Measurements from ENCODE around the gene ATP9B. TPM values are rescaled to one million over a fixed set of nuclear protein-coding genes. Genes with fewer than 3 reads are reported as not detected.

ATP9B gene
- total RNA-seq, 1 donor from 2014 or later: 13.7 TPM

DNA sequence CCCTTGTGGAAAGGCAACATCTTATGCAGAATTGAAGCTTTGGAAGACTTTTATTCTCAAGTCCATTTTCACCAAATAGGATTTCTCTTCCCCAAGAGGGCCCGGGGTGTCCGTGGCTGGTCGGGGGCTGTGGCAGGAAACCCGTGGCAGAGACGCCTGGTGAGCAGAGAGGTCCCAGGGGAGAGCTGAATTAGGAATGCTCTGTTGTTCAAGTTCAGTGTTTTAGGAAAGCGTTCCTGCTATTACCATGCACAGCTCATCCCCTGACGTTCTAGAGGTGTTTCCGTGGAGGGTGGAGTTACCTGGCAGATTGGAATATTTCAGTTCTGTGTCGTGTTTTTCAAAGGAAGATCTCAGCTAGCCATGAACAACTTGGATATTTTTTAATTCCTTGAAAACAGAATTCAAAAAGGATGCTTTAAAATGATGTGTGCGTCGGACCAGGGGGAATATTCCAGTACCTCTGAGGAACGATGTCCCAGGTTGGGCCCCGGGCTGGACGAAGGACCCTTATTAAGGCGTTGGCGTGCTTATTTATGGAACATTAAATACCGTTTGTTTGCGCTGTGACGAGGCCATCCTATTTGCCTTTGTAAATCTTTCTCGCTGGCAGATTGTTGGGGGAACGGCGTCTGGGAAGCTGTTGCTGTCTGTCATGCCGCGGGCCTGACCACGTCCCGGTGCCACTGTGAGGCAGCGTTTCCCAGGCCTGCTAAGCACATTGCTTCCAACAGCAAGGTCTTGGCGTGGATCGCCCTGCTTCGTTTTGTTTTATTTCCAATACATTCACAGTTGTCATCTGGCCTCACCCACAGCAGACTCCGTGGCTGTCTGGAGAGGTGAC, 334.8 kb downstream of the ATP9B start:
- ATAC-seq (ENCODE audit: poor library complexity) (no peak), DNase-seq (peak; percentile 39)
- intact Hi-C loops (cut with DNase I): loop anchor here (10.0 kb wide), 1 partner anchor 51 kb away; no protein-coding TSS in a partner anchor

DNA sequence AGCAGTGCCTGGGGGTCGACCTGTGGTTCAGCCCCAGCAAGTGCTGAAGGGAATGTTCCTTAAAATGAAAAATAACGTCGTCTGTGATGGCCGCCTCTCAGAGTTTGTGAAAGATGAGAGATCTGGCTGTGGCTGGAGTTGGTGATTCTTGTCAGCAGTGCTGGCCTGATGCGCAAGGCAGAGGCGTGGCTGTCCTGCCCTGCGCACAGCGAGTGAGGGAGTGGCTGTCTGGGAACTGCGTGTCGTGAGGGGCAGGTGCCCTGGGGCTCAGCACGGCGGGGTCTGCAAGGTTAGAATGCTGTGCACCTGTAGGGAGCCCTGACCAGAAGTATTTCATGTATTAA, 335.3 kb downstream of the ATP9B start:
- DNase-seq (peak; percentile 32), ATAC-seq (ENCODE audit: poor library complexity) (no peak)
- intact Hi-C loops (cut with DNase I): loop anchor here (10.0 kb wide), 1 partner anchor 50 kb away; no protein-coding TSS in a partner anchor

DNA sequence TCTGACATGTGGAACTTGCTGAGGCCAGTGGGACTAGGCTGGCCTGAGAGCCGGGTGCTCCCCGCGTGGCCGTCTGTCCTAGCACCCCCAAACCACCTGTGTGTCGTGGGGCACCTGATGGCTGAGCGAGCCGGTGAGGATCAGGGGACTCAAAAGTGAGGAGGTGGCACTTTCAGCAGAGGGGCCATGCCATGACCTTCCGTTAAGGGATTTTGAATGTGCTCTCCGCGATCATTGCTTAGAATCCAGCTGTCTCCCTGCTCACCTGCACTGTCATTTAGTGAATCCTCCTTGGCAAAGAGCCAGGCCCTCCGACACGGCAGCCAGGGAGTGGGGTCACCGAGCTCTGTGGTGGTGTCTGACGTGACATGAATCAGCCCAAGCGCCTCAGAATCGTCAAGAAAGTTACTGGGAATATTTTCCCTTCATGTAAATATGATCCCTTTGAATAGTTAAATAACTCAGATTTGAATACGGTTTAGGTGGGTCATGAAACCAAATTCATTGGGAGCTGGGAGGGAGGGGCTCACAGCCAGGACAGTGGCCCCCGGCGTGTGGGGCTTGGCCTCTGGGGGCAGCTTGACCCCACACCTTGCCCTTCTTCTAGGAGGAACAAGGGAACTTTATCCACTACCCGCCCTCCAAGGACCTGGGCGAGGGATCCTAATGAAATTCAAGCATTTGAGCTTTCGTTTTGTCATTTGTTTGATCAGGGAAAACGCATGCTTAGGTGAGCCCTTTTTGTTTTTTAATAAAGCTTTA, 336.0 kb downstream of the ATP9B start:
- intact Hi-C loops (cut with DNase I): loop anchor here (10.0 kb wide), 1 partner anchor 50 kb away; no protein-coding TSS in a partner anchor
- ATAC-seq (ENCODE audit: poor library complexity) (no peak), DNase-seq (peak; percentile 33)

DNA sequence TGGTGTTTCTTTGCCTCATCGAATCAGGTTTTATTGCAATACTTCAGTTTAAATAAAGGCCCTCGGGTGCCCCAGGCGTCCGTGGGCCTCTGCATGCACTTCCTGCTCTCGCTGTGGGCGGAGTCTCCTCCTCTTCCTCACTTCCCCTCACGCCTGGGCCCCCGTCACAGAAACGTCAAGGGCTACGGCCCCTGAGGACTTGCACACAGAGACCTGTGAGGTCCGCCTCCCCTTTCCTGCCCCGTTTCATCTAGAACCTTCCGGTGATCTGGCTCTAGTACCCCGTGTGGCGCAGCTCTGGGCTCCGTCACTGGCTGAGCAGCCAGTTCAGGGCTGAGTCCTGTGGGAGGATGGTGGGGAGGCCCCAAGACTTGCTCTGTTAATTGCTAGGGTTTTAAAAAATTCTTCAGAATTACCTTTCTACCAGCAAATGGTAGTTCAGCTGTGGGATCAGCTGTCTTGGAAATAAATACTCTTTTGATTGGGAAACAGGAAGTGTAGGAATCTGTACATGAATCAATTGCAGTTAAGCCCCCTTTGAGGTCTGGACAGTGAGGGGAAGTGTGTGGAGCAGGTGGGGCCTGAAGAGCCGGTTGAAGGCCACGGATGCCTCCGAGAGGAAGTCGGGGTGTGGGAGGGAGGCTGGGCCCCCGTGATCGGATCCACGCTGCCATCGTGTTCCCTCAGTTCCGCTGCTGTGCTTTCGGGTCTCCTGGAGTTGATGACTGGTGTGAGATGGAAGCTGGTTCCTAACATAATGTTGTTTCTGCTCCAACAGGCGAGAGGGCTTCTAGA, 336.8 kb downstream of the ATP9B start:
- ATAC-seq (ENCODE audit: poor library complexity): no peak
- intact Hi-C loops (cut with DNase I): loop anchor here (10.0 kb wide), 1 partner anchor 49 kb away; no protein-coding TSS in a partner anchor
- peak; percentile 78 for DNase-seq

DNA sequence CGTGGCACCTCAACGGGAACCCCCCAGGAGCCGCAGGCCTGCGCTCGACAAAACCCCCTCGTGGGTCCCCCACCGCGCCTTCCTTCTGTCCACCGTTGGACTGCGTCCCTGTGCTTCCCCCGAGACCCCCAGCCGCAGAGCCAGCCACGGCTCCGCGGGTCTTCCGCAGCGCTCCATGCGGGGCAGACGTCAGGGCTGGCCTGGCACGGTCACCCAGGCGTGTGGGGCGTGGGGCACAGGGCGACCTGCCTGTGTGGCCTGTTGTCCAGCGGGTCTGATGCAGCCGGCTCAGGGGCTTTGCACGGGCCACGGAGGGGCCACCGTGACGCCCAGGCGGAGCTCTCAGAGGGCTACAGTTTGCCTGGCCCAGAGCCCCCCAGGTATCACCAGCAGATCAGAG, 337.5 kb downstream of the ATP9B start:
- ATAC-seq (ENCODE audit: poor library complexity) (no peak), DNase-seq (peak; percentile 37)
- intact Hi-C loops (cut with DNase I): loop anchor here (10.0 kb wide), 1 partner anchor 48 kb away; no protein-coding TSS in a partner anchor

GRCh38 chr18:79409313-79409712, 340.1 kb downstream of the ATP9B start:
- ATAC-seq (ENCODE audit: poor library complexity): no peak
- DNase-seq: no peak
- intact Hi-C loops (cut with DNase I): loop anchor here (10.0 kb wide), 1 partner anchor 45 kb away; no protein-coding TSS in a partner anchor

- peak; percentile 39 for DNase-seq
- no peak for ATAC-seq (ENCODE audit: poor library complexity)
- intact Hi-C loops (cut with DNase I): no loop called here
These were observed 341.0 kb downstream of the ATP9B start for GRCh38 chr18:79410171-79410641.

DNA sequence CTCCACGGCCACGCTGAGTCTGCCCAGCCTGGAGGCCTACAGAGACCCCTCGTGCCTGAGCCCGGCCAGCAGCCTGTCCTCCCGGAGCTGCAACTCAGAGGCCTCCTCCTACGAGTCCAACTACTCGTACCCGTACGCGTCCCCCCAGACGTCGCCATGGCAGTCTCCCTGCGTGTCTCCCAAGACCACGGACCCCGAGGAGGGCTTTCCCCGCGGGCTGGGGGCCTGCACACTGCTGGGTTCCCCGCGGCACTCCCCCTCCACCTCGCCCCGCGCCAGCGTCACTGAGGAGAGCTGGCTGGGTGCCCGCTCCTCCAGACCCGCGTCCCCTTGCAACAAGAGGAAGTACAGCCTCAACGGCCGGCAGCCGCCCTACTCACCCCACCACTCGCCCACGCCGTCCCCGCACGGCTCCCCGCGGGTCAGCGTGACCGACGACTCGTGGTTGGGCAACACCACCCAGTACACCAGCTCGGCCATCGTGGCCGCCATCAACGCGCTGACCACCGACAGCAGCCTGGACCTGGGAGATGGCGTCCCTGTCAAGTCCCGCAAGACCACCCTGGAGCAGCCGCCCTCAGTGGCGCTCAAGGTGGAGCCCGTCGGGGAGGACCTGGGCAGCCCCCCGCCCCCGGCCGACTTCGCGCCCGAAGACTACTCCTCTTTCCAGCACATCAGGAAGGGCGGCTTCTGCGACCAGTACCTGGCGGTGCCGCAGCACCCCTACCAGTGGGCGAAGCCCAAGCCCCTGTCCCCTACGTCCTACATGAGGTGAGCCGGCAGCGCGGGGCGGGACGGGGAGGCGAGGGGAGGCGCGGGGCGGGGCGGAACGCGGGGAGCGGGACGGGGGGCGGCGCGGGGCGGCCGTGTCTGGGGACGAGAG, 341.8 kb downstream of the ATP9B start:
- intact Hi-C loops (cut with DNase I): no loop called here
- DNase-seq: peak; percentile 39

GRCh38 chr18:79411614-79412526, 342.7 kb downstream of the ATP9B start:
- peak; percentile 44 for DNase-seq
- intact Hi-C loops (cut with DNase I): no loop called here
- no peak for ATAC-seq (ENCODE audit: poor library complexity)

More for the DNA sequence above, 341.8 kb downstream of the ATP9B start:
- no peak for ATAC-seq (ENCODE audit: poor library complexity)

DNA sequence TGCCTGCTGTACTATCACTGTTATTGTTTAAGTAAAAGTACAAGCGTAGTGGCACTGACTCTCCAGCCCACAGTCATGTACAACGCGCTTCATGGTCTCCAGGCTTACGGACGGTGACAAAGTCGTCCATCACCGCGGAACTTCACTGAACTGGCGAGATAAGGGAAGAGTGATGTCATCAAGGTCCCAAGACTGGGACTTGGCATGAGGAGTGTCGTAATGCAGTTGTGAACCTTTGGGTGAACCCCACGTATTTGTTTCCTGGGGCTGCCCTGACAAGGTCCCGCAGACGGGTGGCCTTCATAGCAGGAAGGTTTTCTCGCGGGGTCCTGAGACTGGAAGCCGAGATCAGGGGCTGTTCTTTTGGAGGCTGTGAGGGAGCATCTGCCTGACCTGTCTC, 343.8 kb downstream of the ATP9B start:
- DNase-seq: no peak
- ATAC-seq (ENCODE audit: poor library complexity): no peak
- intact Hi-C loops (cut with DNase I): no loop called here

- intact Hi-C loops (cut with DNase I): no loop called here
- ATAC-seq (ENCODE audit: poor library complexity) (no peak), DNase-seq (peak; percentile 39)
These were observed 344.2 kb downstream of the ATP9B start for GRCh38 chr18:79413426-79413825.

DNA sequence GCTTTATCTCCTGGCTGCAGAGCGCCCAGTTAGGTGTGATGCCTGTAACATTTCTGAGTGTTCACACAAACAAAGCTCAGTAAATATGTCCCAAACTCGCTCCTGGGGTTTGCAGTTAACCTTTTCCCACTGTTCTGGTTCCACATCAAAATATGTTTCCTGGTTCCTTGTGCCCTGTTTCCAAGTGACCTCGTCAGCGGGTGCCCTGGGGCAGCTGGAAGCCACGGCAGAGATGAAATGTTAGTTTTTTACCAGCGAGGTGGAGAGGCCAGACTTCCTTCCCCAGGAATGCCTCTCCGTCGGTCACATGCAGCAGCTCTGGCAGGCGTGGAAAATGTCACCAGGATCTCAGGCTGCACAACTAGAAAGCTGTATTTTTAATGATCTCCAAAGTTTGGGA, 344.7 kb downstream of the ATP9B start:
- ATAC-seq (ENCODE audit: poor library complexity) (no peak), DNase-seq (peak; percentile 19)
- intact Hi-C loops (cut with DNase I): no loop called here

DNA sequence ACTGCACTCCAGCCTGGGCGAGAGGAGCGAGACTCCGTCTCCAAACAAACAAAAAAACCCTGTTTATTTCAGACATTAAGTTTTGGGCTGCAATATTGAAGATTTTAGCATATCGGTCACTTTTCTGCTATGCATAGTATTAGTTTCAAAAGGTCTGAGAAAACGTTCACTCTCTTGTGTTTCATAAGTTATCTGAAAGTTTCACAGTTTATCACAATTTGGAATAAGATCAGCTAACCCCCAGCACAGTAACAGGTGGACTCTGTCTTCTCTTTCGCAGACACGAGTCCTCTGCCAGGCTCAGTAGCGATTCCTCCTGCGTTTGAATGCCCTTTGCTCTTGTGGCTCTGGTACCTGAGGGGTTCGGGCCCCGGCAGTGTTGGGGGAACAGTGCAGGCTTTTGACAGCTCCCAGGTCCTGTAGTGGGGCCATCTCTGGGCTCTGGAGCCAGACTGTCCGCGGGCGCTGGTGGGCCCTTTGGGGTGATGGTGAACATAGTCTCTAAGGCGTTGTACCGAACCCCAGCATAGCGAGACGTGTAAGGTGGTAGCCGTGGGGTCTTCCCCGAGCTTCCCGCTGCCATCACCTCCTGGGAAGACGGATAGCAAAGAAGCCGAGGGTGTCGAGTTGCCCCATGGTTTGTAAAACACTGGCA, 347.0 kb downstream of the ATP9B start:
- ATAC-seq (ENCODE audit: poor library complexity): no peak
- peak; percentile 27 for DNase-seq
- intact Hi-C loops (cut with DNase I): no loop called here

- no peak for DNase-seq
These were observed 347.5 kb downstream of the ATP9B start for GRCh38 chr18:79416677-79417052.

GRCh38 chr18:79418236-79418635, 349.0 kb downstream of the ATP9B start:
- intact Hi-C loops (cut with DNase I): no loop called here
- ATAC-seq (ENCODE audit: poor library complexity): no peak

More at GRCh38 chr18:79416677-79417052, 347.5 kb downstream of the ATP9B start:
- intact Hi-C loops (cut with DNase I): no loop called here
- no peak for ATAC-seq (ENCODE audit: poor library complexity)

GRCh38 chr18:79418642-79419041, 349.4 kb downstream of the ATP9B start:
- intact Hi-C loops (cut with DNase I): no loop called here
- ATAC-seq (ENCODE audit: poor library complexity) (no peak), DNase-seq (no peak)

More at GRCh38 chr18:79418236-79418635, 349.0 kb downstream of the ATP9B start:
- DNase-seq: no peak

All from Right ventricle myocardium superior (tissue), 1 donor.